Femur (tissue), 1 donor: ENCODE measurements around the gene CHERP.

ENCODE experiments used
- DNase-seq: peaks from one replicate; pipeline ENCODE4 v3.0.0-alpha.2; 2017

Gene CHERP

DNA sequence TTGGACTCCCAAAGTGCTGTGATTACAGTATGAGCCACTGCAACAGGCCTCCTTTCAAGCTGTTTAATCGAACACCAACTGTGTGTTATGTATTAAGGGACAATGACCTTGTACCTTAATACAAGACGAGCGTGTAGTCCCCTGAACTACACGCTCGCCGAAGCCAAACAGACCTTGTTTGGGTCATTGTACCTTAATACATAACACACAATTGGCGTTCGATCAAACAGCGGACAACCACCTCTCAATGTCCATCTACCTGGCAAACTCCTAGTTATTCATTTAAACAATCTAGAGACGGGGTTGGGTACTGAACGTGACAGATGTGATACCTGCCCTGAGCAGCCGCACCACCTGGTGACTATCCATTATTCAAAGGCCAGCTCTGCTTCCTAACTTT is 1.3 kb downstream of the CHERP start:
- DNase-seq: no peak

DNA sequence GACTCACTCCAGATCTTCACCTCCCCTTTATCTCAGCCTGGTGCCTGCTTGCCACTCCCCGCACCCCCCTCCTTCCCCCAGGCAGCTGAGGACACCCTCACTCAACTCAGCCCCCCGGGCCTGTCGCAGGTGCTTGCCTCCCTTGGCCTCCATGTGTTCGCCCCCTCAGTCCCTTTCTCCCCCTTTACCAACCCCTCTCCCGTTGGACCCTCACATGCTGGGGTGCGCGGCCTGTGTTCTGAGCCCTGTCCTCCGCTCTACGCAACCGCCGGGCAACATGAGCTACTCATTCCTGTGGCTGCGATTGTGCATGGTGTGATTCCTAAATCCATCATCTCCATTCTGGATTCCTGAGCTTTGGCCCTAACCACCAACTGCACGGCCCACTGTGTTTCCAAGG is 5.1 kb downstream of the CHERP start:
- no peak for DNase-seq

DNA sequence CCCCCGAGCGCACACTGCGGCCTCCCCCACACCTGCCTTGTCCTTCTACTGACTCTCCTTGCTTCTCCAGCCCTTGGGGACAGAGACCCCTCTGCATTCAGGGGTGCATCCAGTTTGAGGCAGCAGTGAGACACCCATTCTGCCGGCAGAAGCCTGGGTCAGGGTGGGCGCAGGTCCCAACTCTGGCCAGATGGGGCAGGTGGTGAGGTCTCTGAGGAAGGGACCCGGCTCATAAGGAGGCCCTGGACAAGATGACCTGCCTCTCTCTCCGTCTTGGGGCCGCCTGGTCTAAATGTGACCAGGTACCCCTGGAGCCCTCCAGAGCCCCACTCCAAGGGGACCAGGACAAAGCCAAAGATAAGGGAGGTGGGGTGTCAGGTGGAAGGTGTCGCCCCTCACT is 6.1 kb downstream of the CHERP start:
- DNase-seq: no peak

DNA sequence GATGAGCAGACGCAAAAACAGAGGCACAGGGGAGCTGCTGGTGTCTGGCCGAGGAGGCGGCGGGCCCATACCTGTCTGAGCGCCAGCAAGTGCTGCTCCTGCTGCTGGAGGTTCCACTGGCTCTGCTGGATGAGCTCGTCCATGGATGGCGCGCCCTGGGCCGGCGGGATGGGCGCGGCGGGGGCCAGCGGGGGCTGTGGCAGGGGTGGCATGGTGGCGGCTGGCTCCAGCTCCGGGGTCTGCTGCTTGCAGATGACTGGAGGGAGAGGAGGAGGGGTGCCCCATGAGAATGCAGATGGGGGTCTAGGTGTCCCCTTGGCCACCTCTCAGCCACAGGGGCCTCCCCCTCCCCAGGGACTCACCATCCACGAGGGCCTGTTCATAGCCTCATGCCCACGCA is 6.9 kb downstream of the CHERP start:
- DNase-seq: no peak

DNA sequence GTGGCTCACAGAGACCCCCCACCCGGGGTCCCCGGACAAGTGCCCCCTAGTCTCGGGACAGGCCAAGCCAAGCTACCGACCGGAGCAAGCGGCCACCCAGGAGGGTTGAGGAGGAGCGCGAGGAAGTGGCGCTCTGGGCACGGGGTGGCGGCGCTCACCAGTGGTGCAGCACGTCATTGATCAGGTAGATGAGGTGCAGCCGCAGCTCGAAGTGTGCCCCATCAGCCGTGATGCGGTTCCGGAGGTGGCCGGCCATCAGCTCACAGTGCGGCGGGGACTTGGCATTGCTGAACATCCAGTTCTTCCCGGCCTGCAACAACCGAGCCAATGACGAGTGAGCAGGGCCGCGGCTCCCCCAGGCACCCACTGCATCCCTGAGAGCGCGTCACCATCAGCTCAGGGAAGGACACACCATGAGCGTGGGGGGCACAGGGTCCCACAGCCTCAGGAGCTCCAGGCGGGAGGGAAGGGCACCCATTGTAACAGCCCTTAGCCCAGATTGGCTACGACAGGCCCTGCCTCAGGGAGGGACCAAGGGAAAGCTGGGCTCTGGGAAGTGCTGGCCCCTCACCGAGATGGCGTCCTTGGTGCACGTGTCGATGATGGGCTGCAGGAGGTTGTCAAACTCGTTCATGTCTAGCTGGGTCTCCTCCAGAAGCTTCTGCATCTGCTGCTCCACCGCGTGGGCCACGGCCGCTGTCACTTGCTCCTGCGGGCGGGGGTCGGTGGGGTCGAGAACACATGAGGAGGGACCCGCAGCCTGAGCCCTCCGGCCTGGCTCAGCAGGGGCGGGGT is 9.6 kb downstream of the CHERP start:
- DNase-seq: no peak

DNA sequence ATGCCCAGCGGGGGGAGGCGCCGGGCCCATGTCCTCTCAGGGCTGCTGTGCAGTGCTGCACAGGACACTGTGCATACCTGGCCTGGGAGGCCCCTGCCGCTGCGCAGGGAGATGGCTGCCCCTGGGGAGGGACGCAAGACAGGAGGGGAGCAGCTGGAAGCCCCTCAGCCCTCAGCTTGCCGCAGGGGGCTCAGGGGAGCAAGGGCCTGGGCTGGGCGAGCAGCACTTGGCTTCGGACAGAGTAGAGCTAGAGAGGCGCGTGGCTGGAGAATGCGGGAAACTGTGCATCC is 10.9 kb downstream of the CHERP start:
- DNase-seq: no peak

DNA sequence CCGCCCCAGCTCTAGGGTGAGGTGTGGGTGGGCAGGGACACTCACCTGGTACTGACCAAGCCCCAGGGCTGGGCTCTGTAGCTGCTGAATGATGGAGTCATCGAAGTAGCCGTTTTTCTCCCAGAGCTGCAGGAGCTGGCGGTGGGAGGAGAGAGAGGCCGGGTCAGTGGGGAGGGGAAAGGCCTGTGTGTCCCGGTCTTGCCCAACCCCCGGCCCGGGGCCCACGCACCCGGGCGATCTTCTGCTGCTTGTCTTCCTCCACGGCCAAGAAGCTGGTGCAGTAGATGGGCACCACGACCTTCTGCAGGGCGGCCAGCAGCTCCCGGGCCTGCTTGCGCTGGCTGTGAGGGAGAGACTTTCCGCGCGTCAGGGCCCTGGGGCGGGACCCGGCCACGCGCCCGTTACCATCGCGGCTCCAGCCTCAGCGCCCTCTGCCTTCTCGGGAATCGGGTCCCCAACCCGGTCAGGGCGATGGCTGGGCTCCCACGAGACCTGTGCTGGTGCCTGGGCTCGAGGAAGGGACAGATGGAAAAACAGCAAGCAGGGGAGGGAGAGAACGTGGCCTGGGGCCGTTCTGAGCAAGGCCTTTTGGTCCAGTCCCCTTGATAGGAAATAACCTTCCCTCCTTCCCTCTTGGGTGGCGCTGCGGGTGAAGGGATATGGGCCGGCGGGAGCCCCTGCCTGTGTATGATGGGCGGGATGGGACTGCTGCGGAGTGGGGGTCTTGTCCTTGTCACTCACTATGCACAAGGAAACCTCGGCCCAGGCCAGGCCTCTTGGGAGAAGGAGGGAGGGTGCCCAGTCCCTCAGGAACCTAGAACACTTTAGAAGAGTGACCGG is 11.5 kb downstream of the CHERP start:
- no peak for DNase-seq

DNA sequence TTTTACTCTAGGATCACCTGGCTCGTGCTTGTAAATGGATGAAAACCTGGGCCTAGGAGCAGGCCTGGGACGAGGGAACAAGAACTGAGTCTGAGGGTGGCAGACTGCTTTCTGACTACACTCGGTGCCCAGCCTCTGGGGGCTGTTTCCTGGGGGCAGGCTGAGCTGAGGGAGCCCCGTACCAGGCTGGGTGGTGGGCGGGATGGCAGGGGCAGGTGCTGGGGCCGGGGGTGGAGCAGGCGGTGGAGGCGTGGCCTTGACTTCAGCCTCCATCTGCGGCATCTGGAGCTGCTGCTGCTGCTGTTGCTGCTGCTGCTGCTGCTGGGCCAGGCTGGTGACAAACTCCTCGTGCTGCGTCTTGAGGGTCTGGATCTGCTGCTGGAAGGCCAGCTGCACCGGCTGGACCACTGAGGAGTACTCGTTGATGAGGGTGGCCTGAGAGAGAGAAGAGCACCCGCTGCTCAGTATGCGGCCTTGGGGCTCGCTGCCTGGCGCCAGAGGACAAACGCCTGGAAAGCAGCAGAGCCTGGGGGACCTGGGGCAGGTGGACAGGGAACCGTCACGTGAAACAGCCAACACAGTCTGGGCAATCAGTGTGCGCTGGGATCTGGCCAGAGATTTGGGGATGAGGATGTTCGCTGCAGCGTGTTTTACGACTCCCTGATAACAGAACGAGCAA is 12.6 kb downstream of the CHERP start:
- DNase-seq: no peak

DNA sequence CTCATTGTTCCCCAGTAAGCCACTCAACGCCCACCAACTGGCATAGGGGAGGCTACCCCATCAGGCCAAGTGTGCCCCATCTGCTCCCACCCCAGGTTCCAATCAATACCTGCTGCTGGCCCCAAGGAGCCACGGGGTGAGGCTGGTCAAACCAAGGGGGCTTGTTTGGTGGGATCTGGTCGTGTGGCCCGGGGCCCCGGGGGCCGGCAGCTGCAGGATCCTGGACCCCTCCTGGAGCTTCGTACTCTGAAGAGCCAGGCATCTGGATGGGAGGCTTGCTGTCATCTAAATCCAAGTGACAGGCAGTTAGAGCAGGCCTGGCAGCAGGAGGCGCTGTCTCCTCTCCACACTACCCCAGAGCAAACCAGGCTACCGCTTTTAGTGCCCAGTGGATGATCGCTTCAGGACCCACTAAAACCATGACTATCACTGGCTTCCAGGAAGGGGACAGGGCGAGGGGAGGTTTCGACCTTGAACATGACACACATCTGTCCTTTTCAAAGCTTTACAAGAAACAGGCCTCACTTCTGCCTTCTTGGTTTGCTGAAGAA is 14.2 kb downstream of the CHERP start:
- no peak for DNase-seq

DNA sequence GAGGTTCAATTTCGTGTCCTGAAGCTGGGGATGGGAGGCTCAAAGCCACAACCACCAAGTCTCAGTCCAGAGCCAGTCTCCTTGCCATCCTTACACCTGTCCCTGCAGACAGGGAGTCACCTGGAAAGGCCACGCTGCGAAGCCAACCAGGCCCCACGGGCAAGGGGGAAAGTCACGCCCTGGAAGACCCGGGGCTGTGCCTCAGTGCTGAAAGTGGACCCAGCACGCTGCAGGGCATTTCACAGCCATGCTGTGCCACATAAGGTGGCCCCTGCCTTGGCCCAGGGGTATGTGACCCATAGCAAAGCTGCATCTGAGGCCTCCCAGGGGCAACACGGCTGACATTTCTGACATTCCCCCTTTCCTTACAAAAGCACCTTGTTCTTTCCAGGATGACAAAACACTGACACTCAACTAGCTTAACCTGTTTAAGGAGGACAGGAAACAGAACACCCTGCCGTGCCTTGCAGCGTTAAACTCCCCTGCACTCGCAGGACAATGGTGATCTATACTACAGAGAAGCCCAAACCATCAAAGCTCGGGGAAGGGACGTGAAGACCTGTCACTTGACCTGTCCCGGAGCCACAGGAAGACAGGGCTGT is 14.8 kb downstream of the CHERP start:
- DNase-seq: no peak

DNA sequence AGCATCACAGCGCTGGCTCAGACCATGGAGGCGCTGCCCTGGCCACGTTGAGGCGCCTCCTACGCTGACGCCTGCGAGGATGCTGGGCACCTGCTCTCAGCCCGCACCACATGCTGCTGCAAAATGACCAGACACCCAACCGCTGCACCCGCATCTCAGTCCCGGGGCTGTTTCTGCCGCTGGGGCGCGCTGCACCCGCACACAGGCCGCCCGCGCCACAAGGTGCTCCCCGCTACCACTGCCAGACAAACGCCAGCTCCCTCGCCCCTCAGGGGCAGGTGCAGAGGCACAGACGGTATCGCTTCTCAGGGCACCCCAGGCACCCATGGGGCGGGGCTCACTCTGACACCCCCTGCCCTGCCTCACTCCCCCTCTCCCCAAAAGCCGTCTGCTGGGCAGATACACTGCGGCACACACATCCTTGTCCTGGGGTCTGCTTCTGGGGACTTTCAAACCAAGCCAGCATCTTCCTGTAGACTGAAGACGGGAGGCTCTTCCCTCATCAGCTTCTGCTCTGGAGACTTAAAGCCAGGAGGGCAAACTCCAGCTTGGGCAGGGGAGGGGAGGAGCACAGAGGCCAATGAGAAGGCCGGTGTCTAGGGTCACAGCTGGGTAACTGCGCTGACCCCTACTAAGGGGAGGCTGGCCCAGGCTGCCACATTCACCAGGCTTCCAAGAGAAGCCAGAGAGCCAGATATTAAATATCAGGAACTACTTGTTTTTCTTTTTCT is 16.3 kb downstream of the CHERP start:
- no peak for DNase-seq

DNA sequence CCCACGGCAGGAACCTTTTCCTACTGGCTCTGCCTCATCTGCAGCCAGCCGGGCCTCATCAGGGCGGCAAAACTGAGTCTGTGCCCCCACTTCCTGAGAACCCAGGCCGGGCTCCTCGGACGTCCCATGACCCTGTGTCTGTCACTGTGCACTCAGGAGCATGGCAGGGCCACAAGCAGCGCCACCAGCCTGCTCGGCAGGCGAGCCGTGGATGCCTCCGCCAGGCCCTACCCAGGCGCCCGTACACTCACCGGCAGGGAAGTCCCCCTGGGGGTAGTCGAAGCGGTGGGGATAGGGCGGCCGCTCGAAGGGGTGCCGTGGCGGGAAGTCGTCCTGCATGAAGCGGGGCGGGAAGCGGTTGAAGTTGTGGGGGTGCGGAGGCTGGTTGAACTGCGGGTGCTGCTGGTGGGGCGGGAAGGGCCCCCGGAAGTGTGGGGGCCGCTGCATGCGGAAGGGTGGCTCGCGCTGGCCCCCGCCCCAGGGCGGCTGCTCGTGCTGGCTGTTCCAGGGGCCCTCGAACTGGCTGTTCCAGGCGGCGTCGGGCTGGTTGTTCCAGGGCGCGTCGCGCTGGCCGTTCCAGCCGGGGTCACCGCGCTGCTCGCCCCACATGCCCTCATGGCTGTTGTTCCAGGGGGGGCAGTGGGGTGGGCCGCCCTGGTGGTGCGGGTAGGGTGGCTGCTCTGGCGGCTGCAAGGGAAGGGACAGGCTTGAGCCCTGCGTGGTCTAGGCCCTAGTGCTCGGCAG is 17.1 kb downstream of the CHERP start:
- DNase-seq: no peak

DNA sequence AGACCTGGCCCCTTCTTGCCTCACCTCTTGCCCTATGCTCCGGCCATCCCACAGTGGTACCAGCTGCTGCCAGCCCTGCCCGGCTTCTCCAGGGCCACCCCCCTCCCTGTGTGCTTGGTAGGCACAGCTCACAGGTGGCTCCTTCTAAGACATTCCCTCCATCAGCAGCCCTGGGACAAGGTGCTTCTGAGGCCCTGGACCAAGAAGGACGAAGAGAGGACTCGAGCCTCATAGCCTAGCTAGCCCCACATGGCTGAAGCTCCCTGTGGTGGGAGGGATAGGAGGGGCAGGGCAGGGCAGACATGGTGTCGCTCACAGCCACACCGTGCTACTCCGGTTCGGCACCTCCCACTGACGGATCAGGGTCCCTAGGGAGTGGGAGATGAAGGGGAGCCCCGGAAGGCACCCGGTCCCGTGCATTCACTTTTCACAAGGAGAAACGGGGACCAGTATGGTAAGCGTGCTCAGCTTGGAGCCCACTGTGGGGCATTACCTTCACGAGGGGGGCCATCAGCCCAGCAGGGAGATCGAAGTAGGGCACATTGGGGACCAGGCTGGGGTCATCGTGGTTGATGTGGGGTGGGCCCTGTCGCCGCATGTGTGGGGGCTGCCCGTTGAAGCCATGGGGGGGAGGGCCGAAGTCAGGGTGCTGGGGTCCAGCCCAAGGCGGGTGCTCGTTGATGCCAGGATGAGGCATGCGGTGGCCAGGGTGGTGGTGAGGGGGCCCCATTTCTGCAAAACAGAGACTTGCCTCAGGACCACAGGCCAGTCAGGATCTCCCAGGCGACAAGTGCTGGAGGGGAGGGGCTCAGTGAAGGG is 19.5 kb downstream of the CHERP start:
- no peak for DNase-seq

DNA sequence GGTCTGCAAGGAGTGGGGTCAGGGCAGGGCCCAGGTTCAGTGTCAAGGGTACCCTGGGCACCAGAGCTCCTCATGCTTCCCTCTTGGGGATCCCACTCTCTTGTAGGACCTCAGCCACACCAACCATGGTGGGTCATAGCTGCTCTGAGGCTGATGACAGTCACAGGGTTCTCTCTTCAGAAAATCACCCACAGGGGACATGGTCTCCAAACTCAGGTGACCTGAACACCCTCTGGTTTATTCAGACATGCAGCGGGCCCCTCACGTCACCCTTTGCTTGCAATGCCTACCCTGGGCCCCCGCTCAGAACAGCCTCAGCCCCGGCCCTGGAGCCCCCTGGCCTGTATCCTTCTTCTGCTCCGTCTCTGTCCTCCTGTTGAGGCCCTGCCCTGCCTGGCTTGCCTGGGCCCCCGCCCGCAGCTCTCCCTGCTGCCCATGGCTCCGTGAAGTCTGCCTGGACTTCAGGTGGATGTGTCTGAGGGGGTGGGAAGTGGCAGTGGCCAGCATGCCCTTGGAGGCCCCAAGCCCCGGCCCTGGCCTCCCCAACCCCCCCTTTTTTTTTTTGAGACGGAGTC is 20.4 kb downstream of the CHERP start:
- no peak for DNase-seq

DNA sequence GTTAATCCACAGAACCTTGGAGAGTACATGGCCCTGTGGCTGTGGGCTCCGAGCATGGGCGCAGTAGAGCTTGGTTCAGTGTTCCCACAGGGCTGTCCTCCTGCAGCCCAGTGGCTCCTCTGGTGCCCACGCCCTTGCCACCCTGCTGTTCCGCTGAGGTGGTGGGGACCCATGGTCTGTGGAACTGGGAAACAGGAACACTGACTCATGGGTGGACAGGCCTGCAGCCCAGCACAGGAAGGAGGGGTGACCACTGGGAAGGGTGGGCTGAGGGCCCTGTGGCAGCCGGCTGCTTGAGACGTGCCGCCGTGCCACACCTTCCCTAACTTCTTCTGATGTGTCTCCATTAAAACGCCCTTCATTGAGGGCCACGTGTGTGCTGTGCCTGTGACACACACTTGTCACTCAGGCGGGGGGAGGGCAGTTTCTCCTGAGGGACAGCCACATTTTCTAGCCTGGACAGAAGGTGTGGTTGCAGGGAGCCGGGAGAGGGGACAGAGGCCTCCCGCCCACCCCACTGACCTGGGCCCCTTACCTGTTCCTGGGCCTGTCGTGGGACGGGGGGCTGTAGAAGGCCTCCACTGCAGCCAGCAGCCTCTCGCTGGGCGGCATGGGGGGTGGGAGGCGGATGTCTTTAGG is 21.1 kb downstream of the CHERP start:
- DNase-seq: no peak

DNA sequence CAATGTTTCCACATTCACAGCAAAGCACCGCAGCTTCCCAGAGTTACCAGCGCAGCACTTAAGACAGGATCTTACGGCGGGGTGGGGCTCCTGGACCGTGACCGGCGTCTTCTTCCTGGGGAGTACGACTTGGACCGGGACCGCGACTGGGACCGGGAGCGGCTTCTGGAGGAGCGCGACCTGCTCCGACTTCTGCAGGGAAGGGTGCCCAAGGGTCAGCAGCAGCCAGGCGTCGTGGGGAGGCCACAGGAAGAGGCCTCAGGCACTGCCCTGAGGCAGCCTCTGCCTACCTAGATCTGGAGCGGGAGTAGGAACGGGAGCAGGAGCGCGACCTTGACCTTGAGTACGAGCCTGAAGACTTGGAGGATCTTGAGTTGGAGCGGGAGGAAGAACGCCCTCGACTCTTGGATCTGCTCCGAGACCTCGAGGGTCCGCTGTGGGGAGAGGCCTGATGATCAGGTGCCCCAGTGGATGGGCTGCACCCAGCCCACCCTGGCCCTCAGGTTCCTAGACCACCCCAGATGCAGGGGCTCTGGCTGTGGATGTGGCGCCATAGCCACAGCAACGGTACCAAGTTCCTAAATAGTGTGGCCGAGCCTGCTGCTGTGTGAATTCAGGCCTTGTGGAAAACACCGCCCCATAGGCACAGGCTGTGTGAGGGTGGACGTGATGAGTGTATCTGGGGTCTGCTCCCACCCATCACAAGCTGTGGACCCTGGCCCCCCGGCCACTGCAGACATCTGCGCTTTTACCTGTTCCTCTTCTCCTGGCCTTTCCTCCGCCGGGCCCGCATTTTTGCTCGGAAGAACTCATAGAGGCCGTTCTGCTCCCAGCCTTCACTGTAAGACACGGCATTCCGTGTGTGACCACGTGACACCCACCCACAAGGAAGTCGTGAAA is 21.9 kb downstream of the CHERP start:
- DNase-seq: no peak

DNA sequence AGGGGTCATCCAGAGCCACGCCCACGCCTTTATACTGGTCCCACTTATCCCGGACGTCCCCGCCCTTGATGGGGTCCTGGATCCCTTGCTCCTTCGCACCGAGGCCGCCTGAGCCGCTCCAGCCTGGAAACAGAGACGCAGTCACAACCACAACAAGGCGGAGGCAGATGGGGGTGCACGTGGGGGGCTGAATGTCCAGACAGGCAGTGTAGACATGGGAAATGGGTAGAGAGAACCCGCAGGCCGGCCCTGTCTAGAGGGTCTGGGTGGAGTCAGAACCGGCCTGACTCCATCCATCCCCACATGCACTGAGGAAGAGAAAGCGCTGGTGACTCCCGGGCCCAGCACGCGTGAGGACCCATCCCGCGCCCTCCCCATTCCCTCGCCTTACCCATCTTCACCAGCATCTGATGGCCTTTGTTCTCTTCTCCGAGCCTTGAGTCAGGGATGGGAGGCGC is 23.0 kb downstream of the CHERP start:
- DNase-seq: no peak

DNA sequence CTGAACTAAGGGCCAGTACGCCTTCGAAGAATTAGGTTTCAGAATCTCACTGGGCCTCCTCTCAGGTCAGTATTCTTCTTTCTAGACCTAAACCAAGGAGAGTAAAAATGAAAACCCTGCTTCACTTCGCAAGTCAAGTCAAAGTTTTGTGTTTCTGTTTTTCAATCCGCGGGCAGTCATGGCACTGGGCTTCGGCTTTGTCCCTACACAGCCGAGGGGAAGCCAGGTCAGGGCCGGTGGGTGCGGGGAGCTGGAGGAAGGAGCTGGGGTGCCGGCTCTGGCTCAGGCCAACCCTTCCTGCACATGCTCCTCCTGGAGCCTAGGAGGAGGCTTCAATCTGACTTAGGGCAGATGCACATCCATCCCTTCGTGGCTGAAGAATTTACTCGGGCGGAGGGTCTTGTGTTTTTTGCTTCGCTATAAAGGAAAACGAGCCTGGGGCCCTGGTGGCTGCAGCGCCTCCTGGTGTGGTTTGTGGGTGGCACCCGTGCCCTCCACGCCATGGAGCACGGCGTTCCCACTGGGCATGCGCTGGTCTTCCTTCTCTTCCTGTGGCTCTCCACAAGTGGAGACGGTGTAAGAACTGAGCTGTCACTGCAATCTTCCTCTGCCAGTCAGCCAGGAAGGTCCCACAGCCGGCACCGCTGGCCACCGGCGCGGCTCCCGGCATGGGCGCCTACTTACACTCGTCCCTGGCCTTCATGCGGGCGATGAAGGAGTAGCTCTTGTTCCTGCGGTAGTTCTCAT is 23.6 kb downstream of the CHERP start:
- no peak for DNase-seq
